ENCODE measurements around the gene STRN4.

The STRN4 gene

GRCh38 chr19:46719629-46720502 is 26.4 kb downstream of the STRN4 start:
- no peak for DNase-seq (ENCODE audit: low read depth)

GRCh38 chr19:46718934-46719622 is 27.2 kb downstream of the STRN4 start:
- H3K4me3 ChIP-seq (ENCODE audit: low read length), result no peak overlapping the region
- no peak for TF ChIP-seq CTCF (IDR thresholded peaks at IDR 0.05; ENCODE audit: insufficient read depth, low read depth, low read length, missing control alignments)
- no peak for DNase-seq (ENCODE audit: low read depth)

More at GRCh38 chr19:46719629-46720502, 26.4 kb downstream of the STRN4 start:
- H3K4me3 ChIP-seq (ENCODE audit: low read length), result no peak overlapping the region
- no peak for TF ChIP-seq CTCF (IDR thresholded peaks at IDR 0.05; ENCODE audit: insufficient read depth, low read depth, low read length, missing control alignments)

GRCh38 chr19:46718157-46718933 is 27.9 kb downstream of the STRN4 start:
- DNase-seq (ENCODE audit: low read depth), result peak; percentile 75

GRCh38 chr19:46717716-46718143 is 28.5 kb downstream of the STRN4 start:
- TF ChIP-seq CTCF (IDR thresholded peaks at IDR 0.05; ENCODE audit: insufficient read depth, low read depth, low read length, missing control alignments), result no peak
- no peak for DNase-seq (ENCODE audit: low read depth)
- H3K4me3 ChIP-seq (ENCODE audit: low read length), result peak overlapping the region; percentile 92

More at GRCh38 chr19:46718157-46718933, 27.9 kb downstream of the STRN4 start:
- no peak for TF ChIP-seq CTCF (IDR thresholded peaks at IDR 0.05; ENCODE audit: insufficient read depth, low read depth, low read length, missing control alignments)
- no peak overlapping the region for H3K4me3 ChIP-seq (ENCODE audit: low read length)

- DNase-seq (ENCODE audit: low read depth), result peak; percentile 79
- H3K4me3 ChIP-seq (ENCODE audit: low read length), result peak within 1 kb of the TSS; percentile 92
Observed at GRCh38 chr19:46717034-46717715, 29.1 kb downstream of the STRN4 start, which contains the start of gene PRKD2. Gene PRKD2 (minus strand): TSS chr19:46717114. CDS start chr19:46716370, 744 bp downstream.

More at GRCh38 chr19:46717034-46717715, 29.1 kb downstream of the STRN4 start, which contains the start of gene PRKD2:
- TF ChIP-seq CTCF (IDR thresholded peaks at IDR 0.05; ENCODE audit: insufficient read depth, low read depth, low read length, missing control alignments), result no peak

All from epithelial cell of esophagus (primary cell).